PC-3 (cell line): ENCODE measurements around the gene PPP4R4.

Experiments
- CTCF ChIP-seq: fragments of 300-600 bp; sonication (generic); conservative IDR thresholded peaks from 2 replicates; pipeline ENCODE4 v1.5.1; 2017; ENCODE audit warnings: antibody characterized with exemption, low read depth, mild to moderate bottlenecking, low read length
- EZH2 ChIP-seq: fragments of 300-600 bp; sonication (generic); IDR thresholded peaks from one replicate; pipeline ENCODE4 v1.6.1; 2017; ENCODE audit warnings: antibody characterized with exemption, mild to moderate bottlenecking, low read length; ENCODE audit not compliant: unreplicated experiment
- EZH2phosphoT487 ChIP-seq: fragments of 300-600 bp; sonication (generic); IDR thresholded peaks from 2 replicates; pipeline ENCODE4 v1.6.1; 2018; ENCODE audit warnings: mild to moderate bottlenecking, antibody characterized with exemption, low read length, borderline replicate concordance

- TF ChIP-seq CTCF = no peak
- no peak for TF ChIP-seq EZH2phosphoT487
- TF ChIP-seq EZH2 = no peak
Observed at GRCh38 chr14:94320243-94320642, 146.1 kb downstream of the PPP4R4 start.
